Measurements from ENCODE around the gene FLAD1.
"Not testable (repeated sequence)": the region's sequence is repeated elsewhere in the genome, so short reads cannot be mapped to it uniquely, and the experiment has no call there.

GRCh38 chr1:154986736-154987135, 3.6 kb downstream of the FLAD1 start:
- TF ChIP-seq EZH2 (IDR thresholded peaks at IDR 0.05); POLR2AphosphoS5 (IDR thresholded peaks at IDR 0.05; ENCODE audit: borderline replicate concordance, low read depth, low read length); FOXP2 (optimal IDR thresholded peaks at IDR 0.05; ENCODE audit: control extremely low read depth, extremely low read length, insufficient read depth): not testable (repeated sequence)

Data from SK-N-MC (cell line).